GM04503 (cell line): ENCODE measurements around the gene CAMLG.
A peak's percentile ranks its signal among the peaks of the same experiment; 100 is the strongest.

Source experiments
- DNase-seq: peaks from one replicate; pipeline ENCODE4 v3.0.0-alpha.2; 2012; ENCODE audit warnings: low read depth

CAMLG gene

DNA sequence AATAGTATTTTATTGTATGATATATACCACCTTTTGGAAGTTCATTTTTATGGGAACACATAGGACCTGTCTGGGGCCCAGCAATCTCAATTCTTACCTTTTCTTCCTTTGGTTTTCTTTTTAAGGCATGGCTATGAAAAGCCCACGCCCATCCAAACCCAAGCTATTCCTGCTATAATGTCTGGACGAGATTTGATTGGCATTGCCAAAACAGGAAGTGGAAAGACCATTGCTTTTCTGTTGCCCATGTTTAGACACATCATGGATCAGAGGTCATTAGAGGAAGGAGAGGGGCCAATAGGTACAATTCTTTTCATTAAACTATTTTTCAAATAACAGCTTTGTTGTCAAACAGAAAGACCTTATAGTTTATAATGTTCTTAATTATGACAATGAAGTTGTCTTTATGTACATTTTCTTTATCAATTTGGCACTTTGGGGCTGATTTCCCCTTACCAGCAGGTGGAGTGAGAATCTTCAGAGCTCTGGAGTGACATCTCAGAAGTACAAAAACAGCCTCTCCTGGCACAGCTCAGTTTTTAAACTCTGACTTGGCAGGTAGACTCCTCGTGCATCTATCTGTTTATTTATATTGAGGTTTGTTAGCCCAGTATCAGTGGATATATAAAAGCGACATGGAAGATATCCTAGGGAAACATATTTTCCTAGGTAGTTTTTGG, 46.0 kb downstream of the CAMLG start:
- DNase-seq = no peak

GRCh38 chr5:134784946-134785620, 46.7 kb downstream of the CAMLG start:
- DNase-seq = peak; percentile 63

GRCh38 chr5:134787692-134788091, 49.3 kb downstream of the CAMLG start:
- DNase-seq = no peak

DNA sequence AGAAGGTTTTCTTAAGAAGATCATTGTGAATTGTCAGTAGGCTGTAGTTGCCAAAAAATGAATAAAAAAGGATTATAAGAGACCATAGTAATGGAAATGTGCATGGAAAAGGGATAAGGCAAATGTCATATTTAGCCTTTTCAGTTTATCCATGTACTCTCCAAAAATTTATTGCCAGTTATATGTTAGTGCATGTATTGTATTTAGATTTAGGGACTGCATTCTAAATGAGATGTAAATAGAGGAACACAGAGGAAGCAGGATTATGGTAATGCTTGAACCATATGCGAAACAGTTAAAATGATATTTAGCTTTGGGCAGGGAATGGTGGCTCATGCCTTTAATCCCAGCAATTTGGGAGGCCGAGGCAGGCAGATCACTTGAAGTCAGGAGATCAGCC, 53.2 kb downstream of the CAMLG start:
- no peak for DNase-seq

DNA sequence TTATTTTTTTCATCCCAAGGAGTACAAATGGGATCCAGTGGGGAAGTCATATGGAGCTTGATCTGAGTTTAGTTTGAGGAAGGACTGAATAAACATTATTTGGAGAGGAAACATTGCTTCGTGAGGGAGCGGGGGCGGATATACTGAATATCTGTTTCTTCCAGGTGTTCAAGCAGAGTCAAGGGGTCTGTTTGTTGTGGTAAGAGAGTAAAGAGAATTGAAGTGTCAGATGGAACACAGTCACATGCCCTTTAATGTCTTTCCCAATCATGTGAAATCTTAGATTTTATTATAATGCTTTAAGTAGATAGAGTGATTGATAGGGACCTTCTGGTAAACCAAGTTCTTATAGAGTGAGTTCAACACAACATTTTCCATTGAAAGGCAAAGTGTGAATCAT, 53.9 kb downstream of the CAMLG start:
- no peak for DNase-seq

DNA sequence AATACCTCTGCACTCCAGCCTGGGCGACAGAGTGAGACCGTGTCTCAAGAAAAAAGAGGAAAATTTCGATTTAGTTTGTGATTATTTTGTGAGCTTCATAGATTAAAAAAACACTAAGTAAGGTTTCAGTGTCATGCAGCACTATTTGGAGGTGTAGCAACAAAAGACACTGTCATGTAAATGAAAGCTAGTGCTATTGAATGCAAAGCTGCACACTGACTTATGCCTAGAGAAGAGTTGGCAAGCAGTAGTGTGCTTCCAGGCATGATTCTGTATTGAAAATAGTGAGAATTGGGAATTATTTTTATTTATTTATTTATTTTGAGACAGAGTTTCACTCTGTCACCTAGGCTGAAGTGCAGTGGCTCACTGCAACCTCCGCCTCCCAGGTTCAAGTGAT, 54.8 kb downstream of the CAMLG start:
- no peak for DNase-seq

- no peak for DNase-seq
Observed at GRCh38 chr5:134794082-134794481, 55.7 kb downstream of the CAMLG start.

- DNase-seq = no peak
Observed at GRCh38 chr5:134794819-134795218, 56.5 kb downstream of the CAMLG start.

- no peak for DNase-seq
Observed at GRCh38 chr5:134798468-134798867, 60.1 kb downstream of the CAMLG start.
